ENCODE measurements around the gene CNTNAP5.

DNA sequence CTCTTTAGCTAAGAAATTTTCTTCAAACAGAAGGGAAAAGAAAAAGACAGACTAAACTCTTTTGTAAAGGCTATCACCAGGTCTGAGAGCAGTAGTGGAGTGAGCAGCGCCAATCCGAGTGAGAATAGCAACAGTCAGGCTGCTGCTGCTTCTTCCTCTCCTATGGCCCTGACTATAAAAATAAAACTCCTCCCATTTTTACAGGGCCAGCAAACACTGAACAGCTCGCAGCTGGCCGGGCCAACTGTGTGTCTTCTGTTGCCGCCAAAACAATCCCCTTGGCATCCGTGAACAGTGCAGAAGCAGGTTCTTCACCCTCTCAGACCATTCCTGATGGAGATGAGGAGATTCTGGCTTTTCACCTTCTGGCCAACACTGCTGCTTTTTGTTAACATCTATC is 124.5 kb downstream of the CNTNAP5 start:
- TF ChIP-seq, protein P1, sequence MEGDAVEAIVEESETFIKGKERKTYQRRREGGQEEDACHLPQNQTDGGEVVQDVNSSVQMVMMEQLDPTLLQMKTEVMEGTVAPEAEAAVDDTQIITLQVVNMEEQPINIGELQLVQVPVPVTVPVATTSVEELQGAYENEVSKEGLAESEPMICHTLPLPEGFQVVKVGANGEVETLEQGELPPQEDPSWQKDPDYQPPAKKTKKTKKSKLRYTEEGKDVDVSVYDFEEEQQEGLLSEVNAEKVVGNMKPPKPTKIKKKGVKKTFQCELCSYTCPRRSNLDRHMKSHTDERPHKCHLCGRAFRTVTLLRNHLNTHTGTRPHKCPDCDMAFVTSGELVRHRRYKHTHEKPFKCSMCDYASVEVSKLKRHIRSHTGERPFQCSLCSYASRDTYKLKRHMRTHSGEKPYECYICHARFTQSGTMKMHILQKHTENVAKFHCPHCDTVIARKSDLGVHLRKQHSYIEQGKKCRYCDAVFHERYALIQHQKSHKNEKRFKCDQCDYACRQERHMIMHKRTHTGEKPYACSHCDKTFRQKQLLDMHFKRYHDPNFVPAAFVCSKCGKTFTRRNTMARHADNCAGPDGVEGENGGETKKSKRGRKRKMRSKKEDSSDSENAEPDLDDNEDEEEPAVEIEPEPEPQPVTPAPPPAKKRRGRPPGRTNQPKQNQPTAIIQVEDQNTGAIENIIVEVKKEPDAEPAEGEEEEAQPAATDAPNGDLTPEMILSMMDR (IDR thresholded peaks at IDR 0.05; ENCODE audit: poor library complexity) = no peak
- TF ChIP-seq EZH2phosphoT487 (IDR thresholded peaks at IDR 0.05; ENCODE audit: low read depth, severe bottlenecking, unreplicated experiment) (no peak), EZH2 (IDR thresholded peaks at IDR 0.05; ENCODE audit: borderline replicate concordance) (no peak)
